Measurements from ENCODE around the gene PTBP1. TPM values are rescaled to one million over a fixed set of nuclear protein-coding genes. Genes with fewer than 3 reads are reported as not detected.

Gene PTBP1
- total RNA-seq, 2 experiments from 2014 or later, result 315 to 479 TPM

- POLR2A ChIA-PET, result no interaction called here
- no TSS peak for BruUV-seq (replicated peaks)
- DNase-seq (ENCODE audit: low spot score), result no peak
Observed at GRCh38 chr19:756821-757688, 40.2 kb upstream of the PTBP1 start.

GRCh38 chr19:757811-758668, 39.2 kb upstream of the PTBP1 start:
- Histone ChIP-seq H3K9me2 (ENCODE audit: insufficient read depth, low read length) (no peaks in the 10 kb centered on the region), H3K9me3 (ENCODE audit: low read length) (peaks cover 6% of the 10 kb centered on the region; the same call in 1 of the 2 replicates), H2AFZ (ENCODE audit: low read length) (no peak overlapping the region), H3K4me3 (ENCODE audit: low read depth, low read length, poor library complexity, severe bottlenecking) (no peak overlapping the region), H3K4me1 (ENCODE audit: insufficient read depth, low read length, poor library complexity, severe bottlenecking) (no peaks in the 10 kb centered on the region), H4K20me1 (ENCODE audit: insufficient read depth, low read length) (no peaks in the 10 kb centered on the region), H3K79me2 (ENCODE audit: insufficient read depth, low read depth, low read length) (no peaks in the 10 kb centered on the region), H3K36me3 (ENCODE audit: insufficient read depth, low read length) (no peaks in the 10 kb centered on the region), H3K4me2 (ENCODE audit: low read length) (no peak overlapping the region), H3K27ac (ENCODE audit: low read depth, low read length, poor library complexity, severe bottlenecking) (no peak overlapping the region)
- POLR2A ChIA-PET, result no interaction called here
- no peak for DNase-seq (ENCODE audit: low spot score)
- intact Hi-C loops (cut with micrococcal nuclease; ENCODE audit: unreplicated experiment), result no loop called here
- no TSS peak for BruUV-seq (replicated peaks)
- TF ChIP-seq EZH2phosphoT487 (IDR thresholded peaks at IDR 0.05; ENCODE audit: borderline replicate concordance, low read depth, low read length), result no peak
- TF ChIP-seq CTCF (conservative IDR thresholded peaks at IDR 0.05; ENCODE audit: low read length), result no peak
- CTCF ChIA-PET (ENCODE audit: unreplicated experiment), result interaction anchor here (0.6 kb wide), 1 partner anchor 1184 kb away, joined by 4 read pairs; no protein-coding TSS in a partner anchor

More at GRCh38 chr19:756821-757688, 40.2 kb upstream of the PTBP1 start:
- no peak overlapping the region for H3K4me3 ChIP-seq (ENCODE audit: low read depth, low read length, poor library complexity, severe bottlenecking)
- TF ChIP-seq CTCF (conservative IDR thresholded peaks at IDR 0.05; ENCODE audit: low read length) (no peak), EZH2phosphoT487 (IDR thresholded peaks at IDR 0.05; ENCODE audit: borderline replicate concordance, low read depth, low read length) (no peak)
- no peaks in the 10 kb centered on the region for H3K9me2 ChIP-seq (ENCODE audit: insufficient read depth, low read length)
- CTCF ChIA-PET (ENCODE audit: unreplicated experiment), result no interaction called here
- H3K9me3 ChIP-seq (ENCODE audit: low read length), result peaks cover 6% of the 10 kb centered on the region; the same call in 1 of the 2 replicates
- no peaks in the 10 kb centered on the region for H3K4me1 ChIP-seq (ENCODE audit: insufficient read depth, low read length, poor library complexity, severe bottlenecking)
- no peak overlapping the region for H3K4me2 ChIP-seq (ENCODE audit: low read length)
- no peaks in the 10 kb centered on the region for H3K36me3 ChIP-seq (ENCODE audit: insufficient read depth, low read length)
- no peak overlapping the region for H3K27ac ChIP-seq (ENCODE audit: low read depth, low read length, poor library complexity, severe bottlenecking)
- no peak overlapping the region for H2AFZ ChIP-seq (ENCODE audit: low read length)
- H4K20me1 ChIP-seq (ENCODE audit: insufficient read depth, low read length), result no peaks in the 10 kb centered on the region
- no peaks in the 10 kb centered on the region for H3K79me2 ChIP-seq (ENCODE audit: insufficient read depth, low read depth, low read length)
- intact Hi-C loops (cut with micrococcal nuclease; ENCODE audit: unreplicated experiment), result no loop called here

Measured in OCI-LY7 (cell line).